GM18951 (cell line): ENCODE results near the gene ZC3H7B.
"Not testable (repeated sequence)": the region's sequence is repeated elsewhere in the genome, so short reads cannot be mapped to it uniquely, and the experiment has no call there.

Experiments used
- POLR2A ChIP-seq: IDR thresholded peaks from 4 replicates; pipeline ENCODE4 v1.6.1; 2011; ENCODE audit warnings: mild to moderate bottlenecking; ENCODE audit not compliant: insufficient read length, insufficient read depth; ENCODE audit errors: extremely low read depth
- in situ Hi-C: fragments of 300-500 bp; cut with MboI; formaldehyde crosslinking; loops from one replicate; pipeline ENCODE4 v1.12.0; 2022; ENCODE audit warnings: low sequenced_read_pairs, mixed read lengths, inconsistent platforms; ENCODE audit not compliant: unreplicated experiment

ZC3H7B gene

DNA sequence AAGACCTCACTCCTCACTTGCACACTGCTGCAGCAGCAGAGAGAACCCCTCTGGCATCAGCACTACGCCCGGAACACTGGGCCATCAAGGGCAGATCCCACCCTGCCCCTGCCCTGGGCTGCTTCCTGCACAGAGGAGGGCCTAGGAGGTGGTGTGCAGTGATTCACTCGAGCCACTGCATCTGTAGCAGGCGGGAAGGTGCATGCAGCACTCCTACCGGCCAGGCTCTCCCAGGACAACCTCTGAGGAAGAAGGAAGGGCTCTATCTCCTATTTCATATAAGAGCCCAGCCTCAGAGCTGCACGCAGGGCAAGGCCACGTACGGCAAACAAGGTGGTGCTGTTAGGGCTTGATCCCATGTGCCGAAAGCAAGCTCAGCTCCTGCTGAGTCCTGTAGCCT lies 29.5 kb upstream of the ZC3H7B start:
- no peak for TF ChIP-seq POLR2A
- in situ Hi-C loops = no loop called here

- in situ Hi-C loops = no loop called here
These were observed 28.2 kb upstream of the ZC3H7B start for GRCh38 chr22:41273128-41273527.

DNA sequence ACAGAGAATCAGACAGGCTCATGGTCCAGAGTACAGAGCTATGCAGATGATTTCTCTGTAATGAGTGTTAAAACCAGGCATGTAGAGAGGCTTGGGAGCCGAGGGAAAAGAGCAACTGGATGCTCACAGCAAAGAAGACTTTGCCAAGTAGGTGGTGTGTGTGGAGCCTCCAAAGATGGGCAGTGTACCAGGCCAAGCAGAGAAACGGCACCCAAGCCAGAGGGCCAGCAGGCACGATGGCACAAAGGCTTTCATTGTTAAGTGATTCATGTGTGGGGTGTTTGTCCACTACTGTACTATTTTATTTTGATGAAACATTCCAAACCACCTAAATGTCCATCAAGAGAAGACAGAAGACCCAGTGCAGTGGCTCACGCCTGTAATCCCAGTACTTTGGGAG lies 26.5 kb upstream of the ZC3H7B start:
- in situ Hi-C loops = no loop called here
- TF ChIP-seq POLR2A = no peak

More at GRCh38 chr22:41273128-41273527, 28.2 kb upstream of the ZC3H7B start:
- TF ChIP-seq POLR2A = no peak

- in situ Hi-C loops = no loop called here
- TF ChIP-seq POLR2A = no peak
These were observed 21.3 kb upstream of the ZC3H7B start for GRCh38 chr22:41280065-41280464.

- in situ Hi-C loops = no loop called here
- no peak for TF ChIP-seq POLR2A
These were observed 20.5 kb upstream of the ZC3H7B start for GRCh38 chr22:41280854-41281253.

DNA sequence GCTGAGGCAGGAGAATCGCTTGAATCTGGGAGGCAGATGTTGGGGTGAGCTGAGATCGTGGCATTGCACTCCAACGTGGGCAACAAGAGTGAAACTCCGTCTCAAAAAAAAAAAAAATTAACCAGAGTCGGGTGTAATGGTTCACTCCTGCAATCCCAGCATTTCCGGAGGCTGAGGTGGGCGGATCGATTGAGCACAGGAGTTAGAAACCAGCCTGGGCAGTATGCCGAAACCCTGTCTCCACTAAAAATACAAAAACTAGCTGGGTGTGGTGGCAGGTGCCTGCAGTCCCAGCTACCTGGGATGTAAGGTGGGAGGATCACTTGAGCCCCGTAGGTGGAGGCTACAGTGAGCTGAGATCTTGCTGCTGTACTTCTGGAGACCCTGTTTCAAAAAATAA lies 16.9 kb upstream of the ZC3H7B start:
- in situ Hi-C loops = no loop called here
- TF ChIP-seq POLR2A = no peak

GRCh38 chr22:41285441-41285819 lies 15.9 kb upstream of the ZC3H7B start:
- in situ Hi-C loops = no loop called here
- TF ChIP-seq POLR2A = no peak

DNA sequence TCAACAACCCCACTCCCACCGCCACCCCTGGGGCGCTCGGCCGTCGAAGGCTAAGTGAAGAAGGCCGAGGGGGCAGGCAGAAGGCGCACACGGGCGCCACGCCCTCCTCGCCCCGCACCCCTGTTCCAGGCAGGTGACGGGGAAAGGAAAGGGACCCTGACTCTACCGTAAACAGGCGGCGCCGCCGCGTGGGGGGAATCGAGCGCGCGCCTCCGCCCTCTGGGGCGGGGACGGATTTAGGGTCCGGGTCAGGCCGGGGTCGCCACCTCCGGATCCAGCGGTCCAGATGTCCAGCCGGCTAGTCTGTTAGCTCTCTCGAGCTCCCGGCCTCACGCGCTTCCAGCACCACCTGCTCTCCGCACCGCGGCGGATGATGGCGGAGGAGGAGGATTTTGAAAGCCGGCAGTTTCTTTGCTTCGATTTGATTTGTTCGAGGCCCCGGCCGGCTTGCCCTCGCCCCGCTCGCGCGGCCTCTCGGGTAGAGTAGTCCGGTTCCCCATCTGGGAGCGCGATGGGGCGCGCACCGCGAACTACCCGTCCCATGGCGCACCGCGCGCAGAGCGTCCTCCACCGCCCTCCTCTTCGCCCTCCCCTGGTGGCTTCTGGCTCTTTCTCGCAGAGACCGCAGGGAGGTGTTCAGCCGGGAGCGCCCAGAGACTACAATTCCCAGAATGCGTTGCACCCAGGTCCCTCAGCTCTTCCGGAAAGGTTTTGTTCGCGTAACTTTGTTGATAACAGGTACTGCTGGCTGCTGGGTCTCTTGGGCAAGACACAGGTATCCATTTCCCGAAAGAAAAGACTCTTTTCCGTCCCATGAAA lies 15.3 kb upstream of the ZC3H7B start, which contains the start of gene RANGAP1:
RANGAP1 (minus strand) TSS at position 368 of the 819 bp plus-strand sequence. CDS start 5,143 bp downstream, outside the sequence.
- TF ChIP-seq POLR2A = peak; percentile 88

DNA sequence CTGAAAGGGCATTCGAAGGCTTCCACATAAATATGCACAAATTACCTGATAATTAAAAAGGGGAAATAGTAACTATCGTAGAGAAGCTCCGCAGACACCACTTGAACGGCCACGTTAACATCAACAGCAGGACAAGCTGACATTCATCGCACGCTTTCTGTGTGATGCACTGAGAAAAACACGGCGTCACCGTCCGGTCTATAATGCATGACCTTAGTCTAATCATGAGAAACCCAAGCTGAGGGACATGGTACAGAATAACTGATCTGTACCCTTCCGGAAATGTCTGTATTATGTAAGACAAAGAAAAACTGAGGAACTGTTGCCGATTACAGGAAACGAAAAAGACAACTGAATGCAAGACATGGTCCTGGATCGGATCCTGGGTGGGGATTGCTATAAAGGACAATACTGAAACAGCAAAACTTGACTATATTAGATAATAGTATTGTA lies 14.7 kb upstream of the ZC3H7B start:
- in situ Hi-C loops = no loop called here
- TF ChIP-seq POLR2A = no peak

More for the DNA sequence above, 15.3 kb upstream of the ZC3H7B start, which contains the start of gene RANGAP1:
- in situ Hi-C loops = no loop called here

GRCh38 chr22:41288245-41288946 lies 12.9 kb upstream of the ZC3H7B start:
- in situ Hi-C loops = no loop called here
- no peak for TF ChIP-seq POLR2A

DNA sequence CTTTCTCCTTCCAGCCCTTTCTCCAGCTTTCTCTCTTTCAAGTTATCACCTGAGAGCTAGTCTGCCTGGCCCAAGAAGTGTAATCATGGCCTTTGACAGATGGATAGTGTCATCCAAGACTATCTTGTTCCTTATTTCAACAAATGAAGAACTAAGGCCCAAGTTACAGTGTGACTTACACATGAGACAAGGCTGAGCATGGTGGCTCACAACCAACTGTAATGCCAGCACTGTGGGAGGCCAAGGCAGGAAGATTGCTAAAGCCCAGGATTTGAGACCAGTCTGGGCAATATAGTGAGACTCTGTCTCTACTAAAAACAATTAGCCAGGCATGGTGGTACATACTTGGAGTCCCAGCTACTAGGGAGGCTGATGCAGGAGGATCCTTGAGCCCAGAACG lies 11.7 kb upstream of the ZC3H7B start:
- no peak for TF ChIP-seq POLR2A
- in situ Hi-C loops = no loop called here

DNA sequence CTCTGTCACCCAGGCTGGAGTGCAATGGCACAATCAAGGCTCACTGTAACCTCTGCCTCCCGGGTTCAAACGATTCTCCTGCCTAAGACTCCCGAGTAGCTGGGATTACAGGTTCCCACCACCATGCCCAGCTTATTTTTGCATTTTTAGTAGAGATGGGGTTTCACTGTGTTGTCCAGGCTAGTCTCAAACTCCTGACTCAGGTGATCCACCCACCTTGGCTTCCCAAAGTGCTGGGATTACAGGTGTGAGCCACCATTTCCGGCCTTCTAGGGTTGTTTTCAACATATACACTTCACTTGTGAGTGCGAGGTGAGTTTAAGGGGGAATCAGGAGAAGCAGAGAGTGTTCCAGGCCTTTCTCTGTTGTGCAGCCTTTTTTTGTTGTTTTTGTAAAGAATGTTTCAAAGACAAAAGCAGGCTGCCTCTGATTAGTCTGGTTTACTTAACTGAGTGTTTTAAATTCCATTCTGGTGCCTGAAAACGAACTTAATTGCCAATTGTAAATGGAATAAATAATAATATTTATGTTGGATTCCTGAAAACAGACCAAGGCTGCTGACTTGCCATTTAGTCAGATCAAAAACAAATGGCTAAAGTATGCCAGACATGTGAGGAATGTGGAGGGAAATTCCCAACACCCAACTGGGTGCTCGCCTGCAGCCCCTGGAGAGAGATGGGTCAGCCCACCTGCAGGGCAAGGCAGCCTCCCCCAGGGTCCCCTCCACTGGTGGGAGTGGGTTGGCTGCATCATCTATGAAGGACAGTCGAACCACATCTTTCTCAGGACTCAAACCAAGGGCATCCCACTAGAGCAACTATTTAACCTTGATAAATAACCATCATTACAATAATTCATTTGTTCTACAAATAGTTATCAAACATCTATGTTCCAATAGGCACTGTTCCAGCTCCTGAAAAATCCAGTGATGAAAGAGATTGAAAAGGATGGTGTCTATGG lies 10.8 kb upstream of the ZC3H7B start:
- in situ Hi-C loops = no loop called here
- TF ChIP-seq POLR2A = no peak

DNA sequence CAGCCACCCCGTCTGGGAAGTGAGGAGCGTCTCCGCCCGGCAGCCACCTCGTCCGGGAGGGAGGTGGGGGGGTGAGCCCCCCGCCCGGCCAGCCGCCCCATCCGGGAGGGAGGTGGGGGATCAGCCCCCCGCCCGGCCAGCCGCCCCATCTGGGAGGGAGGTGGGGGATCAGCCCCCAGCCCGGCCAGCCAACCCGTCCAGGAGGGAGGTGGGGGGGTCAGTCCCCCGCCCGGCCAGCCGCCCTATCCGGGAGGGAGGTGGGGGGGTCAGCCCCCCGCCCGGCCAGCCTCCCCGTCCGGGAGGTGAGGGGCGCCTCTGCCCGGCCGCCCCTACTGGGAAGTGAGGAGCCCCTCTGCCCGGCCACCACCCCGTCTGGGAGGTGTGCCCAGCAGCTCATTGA lies 6.5 kb upstream of the ZC3H7B start:
- in situ Hi-C loops = not testable (repeated sequence)
